DND-41 (cell line): ENCODE measurements around the gene SLC12A8.

ENCODE experiments used
- ATAC-seq: fragments of 200-7000 bp; cut with Tn5 transposase; 3 replicates; pipeline ENCODE4 v1.9.1; 2021; ENCODE audit warnings: low read depth; ENCODE audit not compliant: insufficient read depth
- DNase-seq: peaks from one replicate; pipeline ENCODE4 v3.0.0-alpha.2; 2020
- H2AFZ ChIP-seq: 2 replicates; pipeline ENCODE4 v1.6.0; 2012; ENCODE audit warnings: low read depth, low read length
- H3K27ac ChIP-seq: 2 replicates; pipeline ENCODE4 v1.5.1; 2012; ENCODE audit warnings: low read length, inconsistent platforms
- H3K27me3 ChIP-seq: fragments of 200-600 bp; sonication (generic); 2 replicates; pipeline ENCODE4 v1.6.0; 2012; ENCODE audit warnings: low read length, mild to moderate bottlenecking, inconsistent platforms; ENCODE audit not compliant: insufficient read depth, poor library complexity
- H3K36me3 ChIP-seq: 2 replicates; pipeline ENCODE4 v1.5.1; 2012; ENCODE audit warnings: low read length, inconsistent platforms; ENCODE audit not compliant: insufficient read depth
- H3K4me1 ChIP-seq: 2 replicates; pipeline ENCODE4 v1.5.1; 2012; ENCODE audit warnings: mild to moderate bottlenecking, low read length; ENCODE audit not compliant: insufficient read depth
- H3K4me2 ChIP-seq: 2 replicates; pipeline ENCODE4 v1.6.0; 2012; ENCODE audit warnings: mild to moderate bottlenecking, moderate library complexity, low read length, inconsistent platforms; ENCODE audit not compliant: insufficient read depth
- H3K4me3 ChIP-seq, 2 experiments: fragments of 200-600 bp in 1 of 2; shearing (Covaris generic) in 1 of 2; 2 replicates each; pipeline ENCODE4 v1.5.1; 2012 to 2016; ENCODE audit warnings: inconsistent platforms in 2 of 2, low read length in 2 of 2, mild to moderate bottlenecking in 2 of 2, low read depth in 1 of 2, moderate library complexity in 1 of 2
- H3K79me2 ChIP-seq: 2 replicates; pipeline ENCODE4 v1.6.0; 2012; ENCODE audit warnings: low read length, inconsistent platforms; ENCODE audit not compliant: insufficient read depth
- H3K9ac ChIP-seq: 2 replicates; pipeline ENCODE4 v1.6.0; 2012; ENCODE audit warnings: low read depth, mild to moderate bottlenecking, inconsistent platforms, low read length, moderate library complexity
- H3K9me3 ChIP-seq: 2 replicates; pipeline ENCODE4 v1.5.1; 2012; ENCODE audit warnings: low read length, moderate library complexity, mild to moderate bottlenecking, inconsistent platforms; ENCODE audit not compliant: insufficient read depth, severe bottlenecking
- H4K20me1 ChIP-seq: 2 replicates; pipeline ENCODE4 v1.6.0; 2012; ENCODE audit warnings: low read length; ENCODE audit not compliant: insufficient read depth
- CTCF ChIP-seq: IDR thresholded peaks from 2 replicates; pipeline ENCODE4 v1.5.1; 2012; ENCODE audit warnings: borderline replicate concordance, low read length, moderate library complexity, mild to moderate bottlenecking; ENCODE audit not compliant: poor library complexity, severe bottlenecking; ENCODE audit errors: extremely low read depth
- EZH2 ChIP-seq: IDR thresholded peaks from 3 replicates; pipeline ENCODE4 v1.6.1; 2012; ENCODE audit warnings: borderline replicate concordance, low read depth, mild to moderate bottlenecking, moderate library complexity, low read length, inconsistent platforms; ENCODE audit not compliant: severe bottlenecking

The SLC12A8 gene

GRCh38 chr3:125032683-125033082 is 179.9 kb downstream of the SLC12A8 start:
- Histone ChIP-seq H3K79me2 (no peaks in the 10 kb centered on the region), H3K27ac (no peak overlapping the region), H4K20me1 (no peaks in the 10 kb centered on the region), H3K4me1 (no peaks in the 10 kb centered on the region), H3K4me3 (no peak overlapping the region), H3K27me3 (no peaks in the 10 kb centered on the region), H3K36me3 (peaks cover 10% of the 10 kb centered on the region; the same call in 1 of the 2 replicates), H3K4me2 (no peak overlapping the region), H3K9ac (no peak overlapping the region), H2AFZ (no peak overlapping the region), H3K9me3 (no peaks in the 10 kb centered on the region)
- no peak for ATAC-seq
- DNase-seq, result no peak
- TF ChIP-seq CTCF (no peak), EZH2 (no peak)
